Measurements from ENCODE around the gene ZDHHC8. TPM values are rescaled to one million over a fixed set of nuclear protein-coding genes. Genes with fewer than 3 reads are reported as not detected.

ZDHHC8 gene
- total RNA-seq, 1 experiment from 2014 or later: 51.7 TPM

GRCh38 chr22:20192972-20193760 is 61.6 kb downstream of the ZDHHC8 start:
- no peaks in the 10 kb centered on the region for H4K20me1 ChIP-seq (ENCODE audit: control insufficient read depth, insufficient read depth, insufficient read length)
- no peak for TF ChIP-seq CTCF (conservative IDR thresholded peaks at IDR 0.05)
- no peaks in the 10 kb centered on the region for H3K79me1 ChIP-seq (ENCODE audit: insufficient read depth, low read depth, low read length, poor library complexity, severe bottlenecking)
- H2AK5ac ChIP-seq (ENCODE audit: insufficient read length, low read length): no peak overlapping the region
- no peak overlapping the region for H4K91ac ChIP-seq (ENCODE audit: insufficient read length, low read depth, low read length)
- no peak overlapping the region for H3K23ac ChIP-seq (ENCODE audit: insufficient read length, low read depth, low read length)
- WGBS (ENCODE audit: extremely low coverage, insufficient read length, low lambda C conversion rate): no CpG with 5 or more reads among the region's 20 CpGs
- H4K5ac ChIP-seq (ENCODE audit: insufficient read length, low read depth, low read length): no peak overlapping the region
- H3K27me3 ChIP-seq (ENCODE audit: insufficient read depth, low read length): no peaks in the 10 kb centered on the region
- H3K18ac ChIP-seq (ENCODE audit: insufficient read length, low read depth, low read length): no peak overlapping the region
- H3K4ac ChIP-seq (ENCODE audit: low read depth, low read length): no peak overlapping the region
- H3K14ac ChIP-seq (ENCODE audit: insufficient read depth, low read length): no peak overlapping the region
- H2BK15ac ChIP-seq (ENCODE audit: low read depth, low read length): no peak overlapping the region
- no peak overlapping the region for H2BK20ac ChIP-seq (ENCODE audit: low read depth, low read length, poor library complexity, severe bottlenecking)
- Mint-ChIP-seq H3K9me3 (no peaks in the 10 kb centered on the region), H3K36me3 (ENCODE audit: insufficient read depth in 1 of 3, low read depth in 3 of 3) (no peaks in the 10 kb centered on the region), H3K27ac (no peak overlapping the region), H3K4me1 (0 out of 4 replicates have a peak, but pooled peaks cover 0 to 5% of the 10 kb centered on the region in 2 experiments), H3K4me3 (no peak overlapping the region), H3K27me3 (ENCODE audit: low read depth) (peaks cover 2% of the 10 kb centered on the region; the same call in 1 of the 2 replicates)
- H3K56ac ChIP-seq (ENCODE audit: insufficient read length, low read depth, low read length): no peak overlapping the region
- H3T11ph ChIP-seq (ENCODE audit: low read length): no peak overlapping the region
- H3K27ac ChIP-seq (ENCODE audit: insufficient read length, low read depth, low read length): no peak overlapping the region
- no peak overlapping the region for H3K4me2 ChIP-seq (ENCODE audit: insufficient read depth, insufficient read length, low read length)
- H2BK12ac ChIP-seq (ENCODE audit: insufficient read length, low read depth, low read length): no peak overlapping the region
- no peak overlapping the region for H2BK120ac ChIP-seq (ENCODE audit: low read depth, low read length, poor library complexity, severe bottlenecking)
- no peak overlapping the region for H4K8ac ChIP-seq (replicated peaks; ENCODE audit: insufficient read length, low read depth, low read length)
- H3K9ac ChIP-seq (ENCODE audit: extremely low read depth, insufficient read length, low read length): no peak overlapping the region
- no peak for DNase-seq
- no peak overlapping the region for H2BK5ac ChIP-seq (ENCODE audit: insufficient read length, low read length)
- no peaks in the 10 kb centered on the region for H3K79me2 ChIP-seq (ENCODE audit: insufficient read depth, low read length)
- no peaks in the 10 kb centered on the region for H3K23me2 ChIP-seq (ENCODE audit: insufficient read length, low read depth, low read length, poor library complexity, severe bottlenecking)
- H3K9me3 ChIP-seq (ENCODE audit: control insufficient read depth, low read depth, low read length): no peaks in the 10 kb centered on the region
- H3K4me1 ChIP-seq (ENCODE audit: insufficient read depth, low read length): no peaks in the 10 kb centered on the region
- no peak overlapping the region for H2AFZ ChIP-seq (ENCODE audit: low read length)
